H1 (cell line): ENCODE data around the gene GCKR. TPM values are rescaled to one million over a fixed set of nuclear protein-coding genes. Genes with fewer than 3 reads are reported as not detected.

ENCODE experiments used
- CTCF ChIA-PET: fragments of 300-600 bp; sonication (Branson Sonifier 250); formaldehyde crosslinking; loops from one replicate; lab custom pipeline; 2021; ENCODE audit not compliant: partially characterized antibody; lab: Charles Lee
- POLR2A ChIA-PET: fragments of 300-600 bp; sonication (Branson Sonifier 250); formaldehyde crosslinking; loops from one replicate; lab custom pipeline; 2021; ENCODE audit warnings: inconsistent platforms; ENCODE audit not compliant: partially characterized antibody; lab: Charles Lee
- DNase-seq, 2 experiments: peaks; one replicate each; pipeline versions ENCODE4 v3.0.0 to v3.0.0-alpha.2; 2010 to 2022; ENCODE audit warnings: low spot score in 2 of 2, low read depth in 1 of 2, mixed read lengths in 1 of 2
- FAIRE-seq: peaks from 2 replicates; lab custom pipeline; 2011; peaks lifted over from hg19 to GRCh38; lab: Jason Lieb, UNC
- H2AFZ ChIP-seq: 2 replicates; pipeline ENCODE4 v1.8.1; 2012; ENCODE audit warnings: low read length, inconsistent platforms
- H2AK5ac ChIP-seq: 2 replicates; pipeline ENCODE4 v1.6.1; 2013; ENCODE audit warnings: low read depth, low read length
- H2BK120ac ChIP-seq: replicated peaks from 2 replicates; pipeline ENCODE3; 2013; ENCODE audit warnings: low read depth, low read length, inconsistent platforms
- H2BK12ac ChIP-seq: 2 replicates; pipeline ENCODE4 v1.6.1; 2013; ENCODE audit warnings: low read depth, low read length
- H2BK15ac ChIP-seq: 2 replicates; pipeline ENCODE4 v1.6.1; 2013; ENCODE audit warnings: low read length
- H2BK20ac ChIP-seq: 2 replicates; pipeline ENCODE4 v1.6.1; 2013; ENCODE audit warnings: low read length
- H2BK5ac ChIP-seq: 2 replicates; pipeline ENCODE4 v1.6.1; 2013; ENCODE audit warnings: low read depth, low read length
- H3K14ac ChIP-seq: 2 replicates; pipeline ENCODE4 v1.6.1; 2013; ENCODE audit warnings: inconsistent platforms; ENCODE audit not compliant: insufficient read length
- H3K18ac ChIP-seq: 2 replicates; pipeline ENCODE4 v1.6.1; 2013; ENCODE audit warnings: low read length; ENCODE audit errors: extremely low read depth
- H3K23ac ChIP-seq: 2 replicates; pipeline ENCODE4 v1.6.1; 2013; ENCODE audit warnings: inconsistent platforms; ENCODE audit not compliant: insufficient read length
- H3K23me2 ChIP-seq: 2 replicates; pipeline ENCODE4 v1.6.1; 2013; ENCODE audit warnings: low read depth, low read length
- H3K27ac ChIP-seq: 2 replicates; pipeline ENCODE4 v1.6.1; 2011; ENCODE audit warnings: low read depth, low read length, inconsistent platforms
- H3K27me3 ChIP-seq, 4 experiments: replicated peaks in 1 of 4; 1 replicate in 1 of 4; 2 replicates in 3 of 4; pipeline versions ENCODE4 v1.6.1 to v1.8.1; 2011 to 2013; ENCODE audit warnings: low read length in 3 of 4, mild to moderate bottlenecking in 3 of 4, inconsistent platforms in 2 of 4, mixed read lengths in 2 of 4, moderate library complexity in 1 of 4; ENCODE audit not compliant: control insufficient read depth in 3 of 4, insufficient read depth in 3 of 4; ENCODE audit errors: extremely low read depth in 1 of 4
- H3K36me3 ChIP-seq, 4 experiments: 2 replicates each; pipeline versions ENCODE4 v1.6.1 to v1.8.1; 2011 to 2013; ENCODE audit warnings: mild to moderate bottlenecking in 4 of 4, low read length in 3 of 4, moderate library complexity in 2 of 4, control low read depth in 1 of 4, inconsistent platforms in 1 of 4; ENCODE audit not compliant: insufficient read depth in 4 of 4, control insufficient read depth in 2 of 4
- H3K4ac ChIP-seq: replicated peaks from 2 replicates; pipeline ENCODE3; 2013; ENCODE audit warnings: low read length, low read depth, mixed read lengths, inconsistent platforms; ENCODE audit not compliant: insufficient read length
- H3K4me1 ChIP-seq, 4 experiments: replicated peaks in 1 of 4; 1 replicate in 1 of 4; 2 replicates in 3 of 4; pipeline versions ENCODE4 v1.6.1 to v1.8.1; 2011 to 2013; ENCODE audit warnings: low read length in 3 of 4, inconsistent platforms in 2 of 4, mixed read lengths in 1 of 4; ENCODE audit not compliant: insufficient read depth in 4 of 4, control insufficient read depth in 3 of 4
- H3K4me2 ChIP-seq, 2 experiments: 2 replicates each; pipeline versions ENCODE4 v1.6.1 to v1.8.1; 2011 to 2013; ENCODE audit warnings: low read depth in 2 of 2, low read length in 2 of 2, control low read depth in 1 of 2, inconsistent platforms in 1 of 2, mild to moderate bottlenecking in 1 of 2; ENCODE audit not compliant: insufficient read depth in 1 of 2
- H3K4me3 ChIP-seq, 4 experiments: fragments of 200-600, 300-600 bp in 1 of 4; sonication (generic), shearing (Covaris generic), sonication (Bioruptor Twin) in 1 of 4; 2 replicates each; pipeline versions ENCODE4 v1.5.1 to v1.8.1; 2011 to 2016; ENCODE audit warnings: low read length in 4 of 4, low read depth in 3 of 4, control low read depth in 2 of 4, inconsistent platforms in 2 of 4, mild to moderate bottlenecking in 2 of 4, mixed read lengths in 1 of 4, moderate library complexity in 1 of 4; ENCODE audit not compliant: insufficient read depth in 2 of 4; ENCODE audit errors: extremely low read depth in 1 of 4
- H3K56ac ChIP-seq: replicated peaks from 2 replicates; pipeline ENCODE3; 2013; ENCODE audit warnings: low read depth, mild to moderate bottlenecking, mixed read lengths, low read length, inconsistent platforms; ENCODE audit not compliant: insufficient read length
- H3K79me1 ChIP-seq: 2 replicates; pipeline ENCODE4 v1.6.1; 2013; ENCODE audit warnings: low read depth, low read length, control low read depth
- H3K79me2 ChIP-seq, 2 experiments: 2 replicates each; pipeline versions ENCODE4 v1.6.1 to v1.8.1; 2012 to 2013; ENCODE audit warnings: low read length in 2 of 2, mild to moderate bottlenecking in 2 of 2, inconsistent platforms in 1 of 2; ENCODE audit not compliant: insufficient read depth in 2 of 2, control insufficient read depth in 1 of 2
- H3K9ac ChIP-seq, 4 experiments: replicated peaks in 1 of 4; 1 replicate in 1 of 4; 2 replicates in 3 of 4; pipeline versions ENCODE4 v1.6.1 to v1.8.1; 2011 to 2013; ENCODE audit warnings: low read depth in 3 of 4, low read length in 3 of 4, control low read depth in 2 of 4, mild to moderate bottlenecking in 2 of 4, moderate library complexity in 2 of 4, inconsistent platforms in 1 of 4; ENCODE audit errors: extremely low read depth in 1 of 4
- H3K9me3 ChIP-seq, 2 experiments: 2 replicates each; pipeline versions ENCODE4 v1.6.1 to v1.8.1; 2012 to 2013; ENCODE audit warnings: mild to moderate bottlenecking in 2 of 2, moderate library complexity in 2 of 2, control low read depth in 1 of 2, inconsistent platforms in 1 of 2, low read depth in 1 of 2, low read length in 1 of 2, mixed read lengths in 1 of 2; ENCODE audit not compliant: insufficient read depth in 2 of 2
- H4K20me1 ChIP-seq, 2 experiments: replicated peaks in 1 of 2; 2 replicates each; pipeline versions ENCODE3 to v1.8.1; 2011 to 2013; ENCODE audit warnings: inconsistent platforms in 2 of 2, low read length in 2 of 2, mild to moderate bottlenecking in 1 of 2; ENCODE audit not compliant: insufficient read depth in 2 of 2, control insufficient read depth in 1 of 2
- H4K5ac ChIP-seq: 2 replicates; pipeline ENCODE4 v1.6.1; 2013; ENCODE audit warnings: low read length, low read depth, mixed read lengths, inconsistent platforms; ENCODE audit not compliant: insufficient read length
- H4K8ac ChIP-seq: 2 replicates; pipeline ENCODE4 v1.8.0; 2013; ENCODE audit warnings: mild to moderate bottlenecking, moderate library complexity, low read length, inconsistent platforms; ENCODE audit not compliant: insufficient read depth; ENCODE audit errors: extremely low read depth
- H4K91ac ChIP-seq: replicated peaks from 2 replicates; pipeline ENCODE3; 2013; ENCODE audit warnings: low read length, mixed read lengths, inconsistent platforms; ENCODE audit not compliant: insufficient read length
- CHD1 ChIP-seq: IDR thresholded peaks from 2 replicates; pipeline ENCODE4 v1.6.1; 2012; ENCODE audit warnings: low read depth, low read length, improper control_type of control experiment
- JUN ChIP-seq: IDR thresholded peaks from 2 replicates; pipeline ENCODE4 v1.6.1; 2011; ENCODE audit warnings: low read depth, mild to moderate bottlenecking, improper control_type of control experiment, low read length
- KDM1A ChIP-seq: fragments of 200-600, 300-600 bp; sonication (generic); IDR thresholded peaks from 2 replicates; pipeline ENCODE4 v1.7.1; 2016; ENCODE audit warnings: mild to moderate bottlenecking, low read length, borderline replicate concordance
- MAFK ChIP-seq: IDR thresholded peaks from 2 replicates; pipeline ENCODE4 v1.6.1; 2012; ENCODE audit warnings: low read depth, mild to moderate bottlenecking, improper control_type of control experiment, low read length
- NANOG ChIP-seq: IDR thresholded peaks from 2 replicates; pipeline ENCODE4 v1.6.1; 2011; ENCODE audit warnings: low read length, low read depth, mild to moderate bottlenecking, inconsistent platforms; ENCODE audit not compliant: insufficient read depth, poor library complexity, severe bottlenecking
- POLR2A ChIP-seq, 2 experiments: IDR thresholded peaks; 1 replicate in 1 of 2; 2 replicates in 1 of 2; pipeline ENCODE4 v1.6.1; 2011; ENCODE audit warnings: low read depth in 2 of 2, low read length in 2 of 2, mild to moderate bottlenecking in 2 of 2; ENCODE audit errors: control extremely low read depth in 1 of 2
- POLR2AphosphoS5 ChIP-seq: IDR thresholded peaks from 2 replicates; pipeline ENCODE4 v1.6.1; 2011; ENCODE audit warnings: low read depth, low read length
- SP2 ChIP-seq: IDR thresholded peaks from 2 replicates; pipeline ENCODE4 v1.6.1; 2012; ENCODE audit warnings: mild to moderate bottlenecking, low read length, inconsistent platforms
- SUZ12 ChIP-seq: fragments of 200-600 bp; sonication (generic); IDR thresholded peaks from 2 replicates; pipeline ENCODE4 v1.6.1; 2012; ENCODE audit warnings: mild to moderate bottlenecking, inconsistent platforms, low read length, moderate library complexity, mixed read lengths
- TCF12 ChIP-seq: IDR thresholded peaks from 2 replicates; pipeline ENCODE4 v1.6.1; 2011; ENCODE audit warnings: low read depth, mild to moderate bottlenecking, low read length
- TEAD4 ChIP-seq: IDR thresholded peaks from 2 replicates; pipeline ENCODE4 v1.6.1; 2012; ENCODE audit warnings: low read depth, low read length, inconsistent platforms, mixed read lengths
- ZNF274 ChIP-seq: IDR thresholded peaks from 2 replicates; pipeline ENCODE4 v1.7.0; 2012; ENCODE audit warnings: low read length, borderline replicate concordance; ENCODE audit errors: extremely low read depth
- WGBS, 2 experiments: shearing (Covaris generic) in 1 of 2; methylation state at CpG; one replicate each; pipeline versions ENCODE4 v1.1.6 to v1.1.7; 2013 to 2015; ENCODE audit warnings: low lambda C conversion rate in 2 of 2, mixed read lengths in 2 of 2, inconsistent platforms in 1 of 2, low coverage in 1 of 2, missing lambda C conversion rate in 1 of 2; ENCODE audit not compliant: insufficient replicate concordance in 2 of 2, insufficient coverage in 1 of 2, insufficient read length in 1 of 2; ENCODE audit errors: extremely low coverage in 1 of 2, missing lambda C conversion rate in 1 of 2; 5-methylcytosine and 5-hydroxymethylcytosine counted together
- polyA plus RNA-seq, 7 experiments: library from polyadenylated mRNA; depleted of rRNA in 3 of 7; stranded (reverse) in 5 of 7; unstranded in 2 of 7; fragments of >200 nt in 5 of 7; fragments of 200-250 nt in 2 of 7; gene quantifications; 1 replicate in 5 of 7; 2 replicates in 1 of 7; 4 replicates in 1 of 7; pipeline versions ENCODE4 v1.2.1 to v1.2.3, GENCODE V29; 2011 to 2013; ENCODE audit warnings: missing spikeins in 2 of 7, mixed read lengths in 2 of 7
- total RNA-seq: library from RNA; stranded (reverse); fragmentation: NEBNext Ultra II Directional; extraction: Animal tissue kit (Norgen Biotek cat#: 25700); gene quantifications from 2 replicates; pipeline ENCODE4 v1.2.1, GENCODE V29; 2021
- TF ChIP-seq, protein P1 (sequence below): IDR thresholded peaks from 2 replicates; pipeline ENCODE4 v1.6.1; 2012; ENCODE audit warnings: inconsistent platforms

GCKR gene
- total and polyA plus RNA-seq, 2 of the 8 experiments (the other 6 are each of a cell fraction or from before 2014, with no cell fraction given) = 0.30 to 1.2 TPM

DNA sequence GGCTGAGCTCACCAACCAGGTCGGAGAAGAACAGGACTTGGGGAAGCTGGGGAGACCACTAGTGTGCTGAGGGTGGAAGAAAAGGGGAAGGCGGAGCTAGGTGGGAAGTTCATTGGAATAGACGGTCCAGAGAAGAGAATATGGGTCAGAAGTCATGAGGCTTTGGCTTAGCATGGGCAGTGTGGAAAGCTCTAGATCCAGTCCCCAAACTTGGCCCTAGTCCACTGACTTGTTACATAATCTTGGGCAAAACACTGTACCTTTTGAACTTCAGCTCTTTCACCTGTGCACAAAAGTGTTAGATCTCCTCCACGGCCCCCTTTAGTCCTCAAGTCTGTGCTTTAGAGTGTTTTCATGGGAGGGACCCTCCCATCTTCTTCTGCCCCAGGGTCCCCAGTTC lies 10.7 kb downstream of the GCKR start:
- no peak overlapping the region for H3K14ac ChIP-seq
- H2BK12ac ChIP-seq = no peak overlapping the region
- DNase-seq = no peak
- H3K23me2 ChIP-seq = peaks cover 2% of the 10 kb centered on the region; the same call in 1 of the 2 replicates
- no peak overlapping the region for H3K27ac ChIP-seq
- H4K5ac ChIP-seq = no peak overlapping the region
- H3K79me1 ChIP-seq = no peaks in the 10 kb centered on the region
- no peak overlapping the region for H2BK120ac ChIP-seq
- H2AK5ac ChIP-seq = no peak overlapping the region
- H3K23ac ChIP-seq = no peak overlapping the region
- no peak for FAIRE-seq
- H2AFZ ChIP-seq = no peak overlapping the region
- H4K8ac ChIP-seq = no peak overlapping the region
- no peak overlapping the region for H2BK15ac ChIP-seq
- H3K4me2 ChIP-seq = no peak overlapping the region
- 0 out of 7 replicates have a peak, but pooled peaks cover 0 to 4% (median 0%) of the 10 kb centered on the region in 4 experiments for H3K4me1 ChIP-seq
- H3K18ac ChIP-seq = no peak overlapping the region
- no peak overlapping the region for H3K4ac ChIP-seq
- H4K91ac ChIP-seq = no peak overlapping the region
- no peak overlapping the region for H3K56ac ChIP-seq
- H3K9ac ChIP-seq = no peak overlapping the region
- H3K4me3 ChIP-seq = no peak overlapping the region
- TF ChIP-seq POLR2A (IDR thresholded peaks at IDR 0.05; ENCODE audit: control extremely low read depth in 1 of 2, low read depth in 2 of 2, low read length in 2 of 2) = no peak
- no peak for TF ChIP-seq POLR2AphosphoS5
- TF ChIP-seq SUZ12 = no peak
- TF ChIP-seq MAFK = no peak
- TF ChIP-seq NANOG = no peak
- TF ChIP-seq ZNF274 = no peak
- TF ChIP-seq KDM1A = no peak
- TF ChIP-seq CHD1 = no peak
- TF ChIP-seq, protein P1, sequence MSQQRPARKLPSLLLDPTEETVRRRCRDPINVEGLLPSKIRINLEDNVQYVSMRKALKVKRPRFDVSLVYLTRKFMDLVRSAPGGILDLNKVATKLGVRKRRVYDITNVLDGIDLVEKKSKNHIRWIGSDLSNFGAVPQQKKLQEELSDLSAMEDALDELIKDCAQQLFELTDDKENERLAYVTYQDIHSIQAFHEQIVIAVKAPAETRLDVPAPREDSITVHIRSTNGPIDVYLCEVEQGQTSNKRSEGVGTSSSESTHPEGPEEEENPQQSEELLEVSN = no peak
- TF ChIP-seq TEAD4 = no peak
- TF ChIP-seq SP2 = no peak
- no peak for TF ChIP-seq TCF12
- TF ChIP-seq JUN = no peak
- no peaks in the 10 kb centered on the region for H4K20me1 ChIP-seq
- no peak overlapping the region for H2BK5ac ChIP-seq
- no peaks in the 10 kb centered on the region for H3K79me2 ChIP-seq
- CTCF ChIA-PET = interaction anchor here (1.7 kb wide), 2 partner anchors 8 to 66 kb away, joined by 3 to 5 read pairs; no protein-coding TSS in a partner anchor
- WGBS, 2 experiments = 87% methylated on average over 4 of the region's 4 CpGs; no CpG with 5 or more reads in 1 of the 2 experiments
- POLR2A ChIA-PET = no interaction called here
- H2BK20ac ChIP-seq = no peak overlapping the region
- no peaks in the 10 kb centered on the region for H3K27me3 ChIP-seq
- no peaks in the 10 kb centered on the region for H3K36me3 ChIP-seq
- H3K9me3 ChIP-seq = no peaks in the 10 kb centered on the region
